ENCODE measurements around the gene SH3PXD2B.

- TF ChIP-seq REST (IDR thresholded peaks at IDR 0.05; ENCODE audit: insufficient replicate concordance, low read depth): no peak
- no peak for TF ChIP-seq CTCF (IDR thresholded peaks at IDR 0.05; ENCODE audit: insufficient read depth, low read length)
- TF ChIP-seq GABPA (IDR thresholded peaks at IDR 0.05; ENCODE audit: low read depth): no peak
- TF ChIP-seq POLR2AphosphoS5 (IDR thresholded peaks at IDR 0.05; ENCODE audit: low read depth): no peak
These were observed 51.7 kb downstream of the SH3PXD2B start for GRCh38 chr5:172402531-172403188.
